H1 (cell line): Measurements from ENCODE around the gene VDAC2. TPM values are rescaled to one million over a fixed set of nuclear protein-coding genes. Genes with fewer than 3 reads are reported as not detected.

Experiments used
- CHD7 ChIP-seq: fragments of 300-600 bp; sonication (generic); IDR thresholded peaks from 2 replicates; pipeline ENCODE4 v1.7.1; 2012; ENCODE audit warnings: low read length, moderate library complexity, mild to moderate bottlenecking, inconsistent platforms; ENCODE audit not compliant: insufficient replicate concordance
- KDM1A ChIP-seq: fragments of 200-600, 300-600 bp; sonication (generic); IDR thresholded peaks from 2 replicates; pipeline ENCODE4 v1.7.1; 2016; ENCODE audit warnings: mild to moderate bottlenecking, low read length, borderline replicate concordance
- SRF ChIP-seq: IDR thresholded peaks from 2 replicates; pipeline ENCODE4 v1.6.1; 2011; ENCODE audit warnings: mild to moderate bottlenecking, low read depth, low read length, moderate library complexity
- TAF1 ChIP-seq: IDR thresholded peaks from 2 replicates; pipeline ENCODE4 v1.6.1; 2011; ENCODE audit warnings: mild to moderate bottlenecking, low read depth, low read length
- polyA plus RNA-seq, 7 experiments: library from polyadenylated mRNA; depleted of rRNA in 3 of 7; stranded (reverse) in 5 of 7; unstranded in 2 of 7; fragments of >200 nt in 5 of 7; fragments of 200-250 nt in 2 of 7; gene quantifications; 1 replicate in 5 of 7; 2 replicates in 1 of 7; 4 replicates in 1 of 7; pipeline versions ENCODE4 v1.2.1 to v1.2.3, GENCODE V29; 2011 to 2013; ENCODE audit warnings: missing spikeins in 2 of 7, mixed read lengths in 2 of 7
- total RNA-seq: library from RNA; stranded (reverse); fragmentation: NEBNext Ultra II Directional; extraction: Animal tissue kit (Norgen Biotek cat#: 25700); gene quantifications from 2 replicates; pipeline ENCODE4 v1.2.1, GENCODE V29; 2021

VDAC2 gene
- total and polyA plus RNA-seq, 2 of the 8 experiments (the other 6 are each of a cell fraction or from before 2014, with no cell fraction given) = 89.8 to 284 TPM

DNA sequence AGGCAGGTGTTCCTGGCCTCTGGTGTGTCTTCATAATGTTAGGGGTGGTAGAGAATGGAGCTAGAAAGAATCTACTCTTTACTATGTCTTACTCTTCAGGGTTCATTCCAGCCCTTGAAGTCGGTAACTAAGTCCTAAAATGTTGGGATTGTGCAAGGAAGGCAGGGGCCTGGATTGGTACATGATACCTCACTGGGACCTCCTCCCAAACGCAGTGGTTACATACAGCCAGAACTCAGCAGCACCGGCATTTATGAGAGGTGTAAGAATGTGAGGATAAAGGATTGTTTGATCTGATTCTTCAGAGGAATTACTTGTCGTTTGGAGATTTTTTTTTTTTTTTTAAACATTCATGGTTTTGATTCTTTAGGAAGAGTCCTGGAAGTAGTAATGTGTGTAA, 18.2 kb downstream of the VDAC2 start (continued):
- TF ChIP-seq TAF1 = no peak
- TF ChIP-seq CHD7 = no peak
- no peak for TF ChIP-seq SRF
- no peak for TF ChIP-seq KDM1A
- TF ChIP-seq, all 59 proteins: peak for 0
